IPS-11a (cell line): ENCODE measurements around the gene MAPKAPK5.
"Not testable (repeated sequence)": the region's sequence is repeated elsewhere in the genome, so short reads cannot be mapped to it uniquely, and the experiment has no call there.

Experiments used
- H3K4me3 ChIP-seq: one replicate; pipeline ENCODE4 v1.5.1; 2013; ENCODE audit warnings: low read depth, low read length, control low read depth

The MAPKAPK5 gene

DNA sequence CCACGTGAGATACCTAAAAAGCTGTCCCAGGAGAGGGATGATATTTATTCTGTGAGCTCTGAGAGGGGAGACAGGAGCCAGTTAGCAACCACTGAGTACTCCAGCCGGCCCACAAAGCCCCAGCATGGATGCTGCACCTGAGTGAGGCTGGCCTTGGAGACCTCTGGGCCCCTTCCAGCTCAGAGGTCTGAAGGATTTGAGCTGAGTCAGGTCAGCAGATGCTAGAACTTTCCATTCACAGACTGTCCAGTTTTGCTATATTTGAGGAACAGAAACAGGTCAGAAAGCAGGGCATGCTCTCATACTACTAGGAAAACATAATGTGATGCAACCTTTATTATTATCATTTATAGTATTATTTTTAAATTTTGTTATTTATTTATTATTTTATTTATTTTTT lies 15.0 kb upstream of the MAPKAPK5 start:
- no peak overlapping the region for H3K4me3 ChIP-seq

DNA sequence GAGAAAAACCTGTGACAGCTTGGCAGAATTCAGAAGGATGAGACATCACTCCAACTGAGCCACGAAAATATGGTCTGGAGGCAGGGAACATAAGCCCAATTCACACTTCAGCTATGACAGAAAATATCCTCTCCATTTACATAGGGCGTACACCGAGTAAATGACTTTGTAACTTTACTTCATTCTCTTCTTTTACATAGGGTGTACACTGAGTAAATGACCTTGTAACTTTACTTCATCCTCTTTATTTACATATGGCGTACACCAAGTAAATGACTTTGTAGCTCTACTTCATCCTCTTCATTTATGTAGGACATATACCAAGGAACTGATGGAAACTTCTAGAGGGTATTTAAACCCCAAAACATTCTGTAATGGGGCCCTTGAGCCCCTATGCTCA lies 14.1 kb upstream of the MAPKAPK5 start:
- no peak overlapping the region for H3K4me3 ChIP-seq

DNA sequence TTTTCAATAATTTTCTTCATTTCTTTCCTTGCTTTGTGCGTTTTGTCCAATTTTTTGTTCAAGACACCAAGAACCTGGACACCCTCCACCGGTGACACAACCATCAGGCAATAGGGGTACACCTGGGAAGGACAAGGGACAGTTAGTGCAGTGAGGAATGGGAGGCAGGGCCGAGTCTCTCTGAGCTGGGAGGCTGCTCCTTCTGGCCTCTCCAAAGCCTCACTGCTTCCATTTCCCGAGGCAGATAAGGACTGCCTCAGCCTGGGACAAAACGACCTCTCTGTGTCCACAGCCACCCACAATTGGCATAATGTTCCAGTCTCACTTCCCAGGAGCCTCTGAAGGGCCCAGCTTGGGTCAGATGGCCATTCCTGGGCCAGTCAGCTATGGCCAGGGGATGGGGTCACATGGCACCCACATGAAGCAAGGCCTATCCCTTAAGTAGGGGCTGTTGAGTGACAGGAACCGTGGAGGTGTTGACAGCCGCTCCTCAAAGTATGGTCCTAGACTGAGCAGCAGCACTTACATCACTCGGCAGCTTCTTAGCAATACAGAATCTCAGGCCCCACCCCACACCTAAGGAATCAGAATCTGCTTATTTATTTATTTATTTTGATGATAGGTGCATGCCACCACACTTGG lies 13.6 kb upstream of the MAPKAPK5 start:
- H3K4me3 ChIP-seq = no peak overlapping the region

DNA sequence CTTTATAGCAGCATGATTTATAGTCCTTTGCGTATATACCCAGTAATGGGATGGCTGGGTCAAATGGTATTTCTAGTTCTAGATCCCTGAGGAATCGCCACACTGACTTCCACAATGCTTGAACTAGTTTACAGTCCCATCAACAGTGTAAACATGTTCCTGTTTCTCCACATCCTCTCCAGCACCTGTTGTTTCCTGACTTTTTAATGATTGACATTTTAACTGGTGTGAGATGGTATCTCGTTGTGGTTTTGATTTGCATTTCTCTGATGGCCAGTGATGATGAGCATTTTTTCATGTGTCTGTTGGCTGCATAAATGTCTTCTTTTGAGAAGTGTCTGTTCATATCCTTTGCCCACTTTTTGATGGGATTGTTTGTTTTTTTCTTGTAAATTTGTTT lies 12.4 kb upstream of the MAPKAPK5 start:
- H3K4me3 ChIP-seq = not testable (repeated sequence)

GRCh38 chr12:111834740-111835386 lies 7.2 kb upstream of the MAPKAPK5 start:
- H3K4me3 ChIP-seq = not testable (repeated sequence)

- H3K4me3 ChIP-seq = not testable (repeated sequence)
Observed at GRCh38 chr12:111835531-111836181, 6.4 kb upstream of the MAPKAPK5 start.

- H3K4me3 ChIP-seq = no peak overlapping the region
Observed at GRCh38 chr12:111838353-111838752, 3.7 kb upstream of the MAPKAPK5 start.

DNA sequence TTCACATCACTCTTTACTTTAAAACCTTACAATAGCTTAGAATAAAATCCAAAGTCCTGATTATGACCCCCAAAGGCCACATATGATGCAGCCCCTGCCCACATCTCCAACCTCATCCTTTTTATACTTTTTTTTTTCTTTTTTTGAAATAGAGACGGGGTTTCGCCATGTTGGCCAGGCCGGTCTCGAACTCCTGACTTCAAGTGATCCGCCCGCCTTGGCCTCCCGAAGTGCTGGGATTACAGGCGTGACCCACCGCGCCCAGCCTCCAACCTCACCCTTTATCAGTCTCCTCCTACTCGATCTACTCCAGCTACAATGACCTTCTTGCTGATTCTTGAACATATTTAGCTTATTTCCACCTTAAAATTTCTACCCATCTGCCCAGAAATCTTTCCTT lies 1.2 kb upstream of the MAPKAPK5 start:
- peak overlapping the region; percentile 86 for H3K4me3 ChIP-seq

DNA sequence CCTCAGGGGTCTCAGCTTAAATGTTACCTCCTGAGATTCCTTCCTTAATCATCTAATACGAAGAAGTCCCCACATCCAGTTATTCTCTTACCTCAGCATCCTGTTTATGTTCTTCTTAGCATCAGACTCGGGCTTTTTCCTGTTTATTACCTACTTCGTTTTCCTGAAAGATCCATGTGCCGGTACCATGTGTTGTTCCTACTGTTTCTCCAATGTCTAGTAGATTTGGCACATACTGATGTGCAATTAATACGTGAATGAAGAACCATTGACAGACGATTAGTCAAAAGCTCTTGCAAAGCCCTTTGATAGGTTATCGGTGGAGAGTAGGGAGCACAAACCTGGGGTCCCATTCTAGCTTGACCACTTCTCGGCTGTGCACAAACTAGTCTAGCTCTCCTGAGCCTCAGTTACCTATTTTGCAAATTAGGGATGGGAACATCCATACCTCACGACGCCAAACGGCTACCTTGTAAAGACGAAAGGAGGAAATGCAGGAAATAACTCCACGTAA lies 735 bp upstream of the MAPKAPK5 start:
- peak overlapping the region; percentile 86 for H3K4me3 ChIP-seq

GRCh38 chr12:111842556-111843396 lies 748 bp downstream of the MAPKAPK5 start:
- H3K4me3 ChIP-seq = peak overlapping the region; percentile 86

- H3K4me3 ChIP-seq = no peak overlapping the region
Observed at GRCh38 chr12:111846016-111846415, 4.0 kb downstream of the MAPKAPK5 start.

- no peak overlapping the region for H3K4me3 ChIP-seq
Observed at GRCh38 chr12:111850526-111850925, 8.5 kb downstream of the MAPKAPK5 start.

GRCh38 chr12:111858186-111858585 lies 16.2 kb downstream of the MAPKAPK5 start:
- H3K4me3 ChIP-seq = no peak overlapping the region

- no peak overlapping the region for H3K4me3 ChIP-seq
Observed at GRCh38 chr12:111858778-111859177, 16.8 kb downstream of the MAPKAPK5 start.

GRCh38 chr12:111864913-111865312 lies 22.9 kb downstream of the MAPKAPK5 start:
- no peak overlapping the region for H3K4me3 ChIP-seq

DNA sequence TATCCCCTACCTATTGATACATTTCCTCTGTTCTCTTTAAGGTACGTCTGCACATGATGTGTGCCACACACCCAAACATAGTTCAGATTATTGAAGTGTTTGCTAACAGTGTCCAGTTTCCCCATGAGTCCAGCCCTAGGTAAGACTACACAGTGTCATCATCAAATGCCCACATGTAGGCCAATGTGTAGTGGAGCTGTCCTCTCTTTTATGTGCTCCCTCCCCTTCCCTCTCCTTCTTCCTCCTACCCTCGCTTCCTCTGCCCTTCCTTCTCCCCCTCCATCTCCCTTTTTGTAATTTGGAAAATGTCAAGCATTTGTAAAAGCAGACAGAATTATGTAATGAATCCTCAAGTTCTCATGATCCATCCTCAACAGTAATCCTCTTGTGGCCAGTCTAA lies 25.5 kb downstream of the MAPKAPK5 start:
- no peak overlapping the region for H3K4me3 ChIP-seq

DNA sequence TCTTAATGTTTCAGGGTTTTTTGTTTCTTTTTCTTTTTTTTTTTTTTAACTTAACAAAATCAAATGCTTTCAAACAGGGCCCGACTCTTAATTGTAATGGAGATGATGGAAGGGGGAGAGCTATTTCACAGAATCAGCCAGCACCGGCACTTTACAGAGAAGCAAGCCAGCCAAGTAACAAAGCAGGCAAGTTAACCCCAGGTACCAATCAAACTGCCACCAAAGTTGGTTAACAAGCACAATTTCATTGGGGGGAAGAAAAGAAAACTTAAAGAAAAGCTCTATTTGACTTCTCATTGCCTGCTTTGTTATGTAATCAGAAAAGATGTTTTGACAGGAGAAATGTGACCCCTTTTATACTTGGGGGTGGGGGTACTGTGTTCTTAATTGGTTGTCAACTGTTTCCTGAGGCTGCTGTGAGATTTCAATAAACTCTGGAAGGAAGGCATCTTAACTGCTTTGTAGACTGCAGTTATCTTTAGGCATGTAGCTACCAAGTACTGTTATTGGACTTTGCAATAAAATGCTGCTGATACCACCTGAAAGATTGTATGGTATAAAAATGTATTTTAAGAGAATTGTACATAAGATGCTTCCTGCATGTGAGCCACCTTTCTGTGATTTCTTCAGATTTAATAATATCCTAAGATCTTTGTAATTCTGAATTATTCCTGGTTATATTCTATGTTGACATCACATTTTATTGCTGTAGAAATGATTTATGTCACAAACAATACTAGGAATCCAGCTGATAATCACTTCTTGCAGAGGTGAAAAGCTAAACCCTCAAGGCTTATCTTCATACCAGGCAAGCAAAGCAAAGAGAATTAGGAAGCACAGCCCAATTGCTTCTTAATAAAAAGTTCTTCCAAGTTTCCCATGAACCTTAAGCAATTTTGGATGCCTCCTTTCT lies 26.9 kb downstream of the MAPKAPK5 start:
- H3K4me3 ChIP-seq = no peak overlapping the region

DNA sequence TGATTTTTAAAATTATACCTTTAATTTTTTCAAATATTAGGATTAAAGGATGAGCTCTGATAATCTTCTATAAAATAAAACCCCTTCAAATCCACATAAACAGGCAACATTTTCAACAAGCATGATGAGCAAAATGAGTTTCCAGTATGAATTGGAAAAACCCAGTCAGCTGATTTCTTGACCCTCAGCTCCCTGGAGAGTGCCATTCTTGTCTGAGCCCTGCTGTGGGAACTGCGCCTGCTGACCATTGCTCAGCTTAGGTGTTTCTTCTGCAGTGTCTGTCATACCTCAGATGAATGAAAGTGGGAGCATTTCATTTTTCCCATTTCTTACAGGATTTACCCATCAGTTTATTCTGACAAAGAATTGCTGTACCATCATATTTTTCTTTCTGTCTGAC lies 27.6 kb downstream of the MAPKAPK5 start:
- H3K4me3 ChIP-seq = no peak overlapping the region

GRCh38 chr12:111870216-111870615 lies 28.2 kb downstream of the MAPKAPK5 start:
- H3K4me3 ChIP-seq = no peak overlapping the region

DNA sequence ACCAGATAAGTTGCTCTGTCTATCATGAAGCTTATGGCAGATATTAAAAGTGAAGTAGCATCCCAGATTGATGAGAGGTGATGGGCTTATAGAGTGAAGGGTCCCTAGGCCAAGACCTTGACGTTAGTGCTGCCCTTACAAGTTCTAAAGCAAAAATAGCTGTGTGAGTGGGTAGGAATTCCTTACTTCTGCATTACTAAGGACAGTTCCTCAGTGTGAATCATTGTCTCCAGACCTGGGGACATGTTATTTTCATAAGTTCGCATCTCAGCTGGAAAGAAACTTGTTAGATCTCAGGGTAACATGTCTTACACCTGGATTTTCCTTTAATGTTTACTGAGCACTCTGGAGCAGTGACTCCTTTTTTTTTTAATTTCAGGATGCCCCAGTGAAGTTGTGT lies 28.7 kb downstream of the MAPKAPK5 start:
- H3K4me3 ChIP-seq = no peak overlapping the region
